IPS-20b (cell line): Measurements from ENCODE around the gene ARHGAP11A.

Source experiments
- H3K27ac ChIP-seq: one replicate; pipeline ENCODE4 v1.5.1; 2013; ENCODE audit warnings: low read length
- H3K27me3 ChIP-seq: 2 replicates; pipeline ENCODE4 v1.6.1; 2013; ENCODE audit warnings: mild to moderate bottlenecking, low read length, inconsistent platforms; ENCODE audit not compliant: insufficient read depth
- H3K36me3 ChIP-seq: 2 replicates; pipeline ENCODE4 v1.6.1; 2013; ENCODE audit warnings: low read depth, mild to moderate bottlenecking, inconsistent platforms, low read length, moderate library complexity; ENCODE audit not compliant: insufficient read depth
- H3K4me1 ChIP-seq: 2 replicates; pipeline ENCODE4 v1.6.1; 2013; ENCODE audit warnings: mild to moderate bottlenecking, control low read depth, inconsistent platforms, low read length, moderate library complexity; ENCODE audit not compliant: insufficient read depth
- H3K4me3 ChIP-seq: 2 replicates; pipeline ENCODE4 v1.5.1; 2013; ENCODE audit warnings: mild to moderate bottlenecking, low read length, inconsistent platforms
- H3K9ac ChIP-seq: 2 replicates; pipeline ENCODE4 v1.6.1; 2013; ENCODE audit warnings: low read depth, mild to moderate bottlenecking, inconsistent platforms, low read length, moderate library complexity
- H3K9me3 ChIP-seq: 2 replicates; pipeline ENCODE4 v1.6.1; 2013; ENCODE audit warnings: mild to moderate bottlenecking, low read depth, low read length, inconsistent platforms; ENCODE audit not compliant: insufficient read depth

The ARHGAP11A gene

DNA sequence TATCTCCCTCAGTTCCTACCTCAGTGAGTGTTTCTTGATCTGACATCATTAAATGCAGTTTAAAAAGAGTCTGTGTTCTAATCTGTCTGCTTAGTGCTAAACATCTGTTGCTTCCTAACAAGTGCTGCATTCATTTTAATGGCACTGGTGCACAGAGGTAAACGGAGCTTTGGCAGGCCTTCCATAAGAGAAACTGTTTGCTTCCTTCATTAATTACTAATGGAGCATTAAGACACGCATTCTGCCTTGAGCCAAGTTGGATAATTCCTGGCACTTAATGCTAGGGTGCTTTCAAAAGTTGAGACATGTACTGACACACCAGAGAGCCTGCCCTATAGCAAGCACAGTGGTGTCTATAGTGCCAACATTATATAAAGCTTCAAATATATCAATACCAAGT is 60.9 kb downstream of the ARHGAP11A start:
- H3K9me3 ChIP-seq = no peaks in the 10 kb centered on the region
- H3K27ac ChIP-seq = no peak overlapping the region
- H3K36me3 ChIP-seq = no peaks in the 10 kb centered on the region
- H3K4me3 ChIP-seq = no peak overlapping the region
- no peaks in the 10 kb centered on the region for H3K27me3 ChIP-seq
- H3K9ac ChIP-seq = no peak overlapping the region
- H3K4me1 ChIP-seq = peaks cover 6% of the 10 kb centered on the region; the same call in 1 of the 2 replicates

DNA sequence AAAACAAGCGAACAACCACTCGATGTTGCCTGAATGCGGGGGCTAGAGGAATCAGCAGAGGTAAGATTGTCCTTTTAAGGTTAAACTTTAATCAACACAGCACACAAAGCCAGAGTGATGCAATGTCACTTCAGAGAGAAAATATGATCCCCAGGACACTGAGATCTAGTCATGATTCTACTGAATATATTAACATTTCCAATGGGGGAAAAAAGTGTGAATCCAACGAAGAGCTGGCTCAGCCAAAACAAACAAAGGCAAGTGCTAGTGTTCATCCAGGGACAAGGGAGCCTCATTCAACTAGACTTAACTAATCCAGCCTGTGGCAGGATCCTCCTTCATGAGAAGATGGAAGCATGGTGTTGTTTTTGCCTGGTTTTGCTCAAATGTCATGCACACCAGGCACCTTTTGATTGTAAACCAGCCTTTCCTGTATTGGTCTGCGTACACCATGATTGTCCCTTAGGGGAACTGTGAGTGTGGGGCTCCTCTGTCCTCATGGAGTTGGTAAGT is 62.0 kb downstream of the ARHGAP11A start:
- Histone ChIP-seq H3K9me3 (no peaks in the 10 kb centered on the region), H3K27me3 (no peaks in the 10 kb centered on the region), H3K36me3 (no peaks in the 10 kb centered on the region), H3K27ac (no peak overlapping the region), H3K4me1 (peaks cover 6% of the 10 kb centered on the region; the same call in 1 of the 2 replicates), H3K4me3 (no peak overlapping the region), H3K9ac (no peak overlapping the region)

GRCh38 chr15:32679298-32679690 is 64.0 kb downstream of the ARHGAP11A start:
- Histone ChIP-seq H3K9me3 (no peaks in the 10 kb centered on the region), H3K27me3 (no peaks in the 10 kb centered on the region), H3K36me3 (no peaks in the 10 kb centered on the region), H3K9ac (no peak overlapping the region), H3K4me1 (peaks cover 6% of the 10 kb centered on the region; the same call in 1 of the 2 replicates), H3K4me3 (no peak overlapping the region), H3K27ac (no peak overlapping the region)

- H3K4me1 ChIP-seq = peaks cover 3% of the 10 kb centered on the region; the same call in 1 of the 2 replicates
- no peak overlapping the region for H3K9ac ChIP-seq
- no peaks in the 10 kb centered on the region for H3K27me3 ChIP-seq
These were observed 67.3 kb downstream of the ARHGAP11A start for GRCh38 chr15:32682569-32682968.

DNA sequence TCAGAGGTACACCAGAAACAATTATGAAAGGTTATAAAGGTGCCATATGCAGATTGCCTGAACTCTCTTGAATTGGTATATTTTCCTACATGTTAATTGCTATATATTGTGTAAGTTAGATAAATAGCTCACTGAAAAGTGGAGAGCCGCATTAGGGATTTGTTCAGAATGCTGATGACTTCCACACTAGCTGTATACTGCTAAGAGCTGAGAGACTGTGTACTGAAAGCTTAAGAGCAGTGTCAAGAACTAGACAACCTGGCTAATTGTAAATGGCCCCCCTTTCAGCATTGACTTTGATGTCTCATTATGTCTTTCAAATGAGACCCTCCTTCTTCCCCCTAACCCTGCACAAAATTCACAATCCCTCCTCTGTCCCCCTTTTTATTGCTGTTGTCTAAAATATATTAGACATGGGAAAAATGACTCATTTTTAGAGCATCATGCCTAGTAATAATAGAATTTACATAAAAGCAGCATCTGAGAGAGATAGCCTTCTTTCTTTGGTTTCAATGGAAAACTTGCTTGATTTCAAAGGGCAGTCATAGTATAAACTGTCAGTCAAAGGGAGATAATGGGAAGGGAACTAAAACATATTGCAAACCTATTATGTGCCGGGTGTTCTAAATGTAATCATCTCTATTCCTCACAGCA is 67.8 kb downstream of the ARHGAP11A start:
- Histone ChIP-seq H3K9me3 (no peaks in the 10 kb centered on the region; the same call in 1 of the 2 replicates), H3K27me3 (no peaks in the 10 kb centered on the region), H3K36me3 (no peaks in the 10 kb centered on the region), H3K4me1 (no peaks in the 10 kb centered on the region), H3K9ac (no peak overlapping the region), H3K4me3 (no peak overlapping the region), H3K27ac (no peak overlapping the region)

More at GRCh38 chr15:32682569-32682968, 67.3 kb downstream of the ARHGAP11A start:
- no peaks in the 10 kb centered on the region for H3K36me3 ChIP-seq
- no peak overlapping the region for H3K27ac ChIP-seq
- no peak overlapping the region for H3K4me3 ChIP-seq
- no peaks in the 10 kb centered on the region; the same call in 1 of the 2 replicates for H3K9me3 ChIP-seq

GRCh38 chr15:32683906-32684584 is 68.7 kb downstream of the ARHGAP11A start:
- no peaks in the 10 kb centered on the region; the same call in 1 of the 2 replicates for H3K9me3 ChIP-seq
- no peaks in the 10 kb centered on the region for H3K27me3 ChIP-seq
- H3K4me1 ChIP-seq = no peaks in the 10 kb centered on the region
- no peaks in the 10 kb centered on the region for H3K36me3 ChIP-seq
- H3K27ac ChIP-seq = no peak overlapping the region
- H3K9ac ChIP-seq = no peak overlapping the region
- no peak overlapping the region for H3K4me3 ChIP-seq

DNA sequence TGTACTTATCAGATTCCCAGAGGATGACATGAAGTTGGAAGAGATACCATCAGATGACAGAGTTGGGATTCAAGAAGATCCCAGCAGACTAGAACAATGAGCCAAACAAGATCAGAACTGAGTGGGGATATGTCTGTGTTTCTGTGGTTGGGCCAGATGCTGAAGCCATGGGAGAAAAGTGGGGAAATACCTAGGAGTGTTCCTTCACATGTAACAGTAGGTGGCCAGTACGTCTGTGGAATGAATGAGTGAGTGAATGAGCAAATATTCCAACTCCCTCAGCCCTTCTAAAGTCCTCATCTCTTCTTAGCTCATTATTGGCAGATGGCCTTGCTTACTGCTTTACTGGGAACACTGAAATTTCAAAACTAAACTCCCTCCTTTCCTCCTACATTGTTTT is 70.3 kb downstream of the ARHGAP11A start:
- H3K4me3 ChIP-seq = no peak overlapping the region
- no peak overlapping the region for H3K9ac ChIP-seq
- H3K9me3 ChIP-seq = no peaks in the 10 kb centered on the region; the same call in 1 of the 2 replicates
- no peak overlapping the region for H3K27ac ChIP-seq
- H3K4me1 ChIP-seq = no peaks in the 10 kb centered on the region
- no peaks in the 10 kb centered on the region for H3K27me3 ChIP-seq
- H3K36me3 ChIP-seq = no peaks in the 10 kb centered on the region

DNA sequence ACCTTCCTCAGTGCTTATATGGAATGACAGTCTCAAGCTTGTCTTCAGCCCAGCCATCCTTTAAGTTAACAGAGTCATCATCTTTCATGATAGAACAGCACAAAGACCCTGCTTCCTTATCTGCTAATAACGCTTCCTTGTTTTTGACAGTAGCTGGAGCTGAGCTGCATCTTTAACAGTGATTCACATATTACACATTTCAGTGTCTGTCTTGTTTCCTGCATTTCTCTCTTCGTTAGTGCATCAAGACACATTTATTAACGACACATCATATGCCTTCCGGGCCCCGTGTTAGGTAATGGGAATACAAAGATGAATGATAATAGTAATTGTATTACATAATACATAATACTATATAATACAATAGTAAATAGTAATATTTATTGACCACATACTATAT is 72.3 kb downstream of the ARHGAP11A start:
- Histone ChIP-seq H3K27ac (no peak overlapping the region), H3K9me3 (no peaks in the 10 kb centered on the region; the same call in 1 of the 2 replicates), H3K27me3 (no peaks in the 10 kb centered on the region), H3K9ac (no peak overlapping the region), H3K4me1 (no peaks in the 10 kb centered on the region), H3K36me3 (no peaks in the 10 kb centered on the region), H3K4me3 (no peak overlapping the region)

DNA sequence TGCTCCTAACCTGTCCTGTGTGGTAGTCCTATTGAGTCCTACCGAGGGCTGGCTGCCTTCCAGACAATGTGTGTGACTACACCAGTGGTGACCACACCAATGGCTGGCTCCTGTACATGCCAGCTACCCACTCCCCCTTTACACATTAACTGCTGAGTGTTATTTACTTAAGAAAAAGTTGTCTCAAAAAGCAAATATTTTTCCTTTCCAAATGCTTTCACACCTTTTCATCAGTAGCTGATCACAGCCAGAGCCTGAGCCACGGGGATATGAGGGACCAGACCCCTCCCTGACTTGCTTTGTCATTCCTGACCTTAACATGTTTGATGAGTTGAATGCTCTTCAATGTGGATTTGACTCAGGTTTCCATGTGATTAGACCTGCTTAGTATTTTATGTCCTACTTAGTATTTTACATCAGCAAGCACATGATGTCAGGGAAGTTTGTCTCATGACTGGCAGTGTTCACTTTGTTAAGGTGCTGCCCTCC is 72.9 kb downstream of the ARHGAP11A start:
- Histone ChIP-seq H3K9me3 (no peaks in the 10 kb centered on the region; the same call in 1 of the 2 replicates), H3K4me3 (no peak overlapping the region), H3K27ac (no peak overlapping the region), H3K4me1 (no peaks in the 10 kb centered on the region), H3K27me3 (no peaks in the 10 kb centered on the region), H3K9ac (no peak overlapping the region), H3K36me3 (no peaks in the 10 kb centered on the region)
